Endothelial cell of umbilical vein (primary cell): ENCODE results near the gene SPOCD1. TPM values are rescaled to one million over a fixed set of nuclear protein-coding genes. Genes with fewer than 3 reads are reported as not detected.

ENCODE experiments used
- BruUV-seq: library from RNA; stranded (reverse); fragments of 400-500 nt; replicated peaks from 2 replicates; lab custom pipeline; 2021; lab: Mats Ljungman, UMichigan
- CTCF ChIA-PET: fragments of 300-600, 350-600 bp; sonication (Branson Sonifier 250); formaldehyde crosslinking; loops from one replicate; lab custom pipeline; 2021; ENCODE audit warnings: antibody characterized with exemption, inconsistent platforms; lab: Charles Lee
- POLR2A ChIA-PET: fragments of 300-600, 350-600 bp; sonication (Branson Sonifier 250); formaldehyde crosslinking; loops from one replicate; lab custom pipeline; 2021; ENCODE audit warnings: antibody characterized with exemption, inconsistent platforms; lab: Charles Lee
- DNase-seq: peaks from one replicate; pipeline ENCODE4 v3.0.0-alpha.2; 2011; ENCODE audit warnings: low read depth, low spot score
- FAIRE-seq: peaks from 2 replicates; lab custom pipeline; 2011; peaks lifted over from hg19 to GRCh38; lab: Jason Lieb, UNC
- H2AFZ ChIP-seq: 2 replicates; pipeline ENCODE4 v1.6.0; 2012; ENCODE audit warnings: low read depth, low read length, control low read depth, inconsistent platforms
- H3K27ac ChIP-seq: 2 replicates; pipeline ENCODE4 v1.5.1; 2011; ENCODE audit warnings: low read depth, mild to moderate bottlenecking, control low read depth, low read length, moderate library complexity; ENCODE audit not compliant: insufficient read depth
- H3K27me3 ChIP-seq, 2 experiments: 2 replicates each; pipeline versions ENCODE4 v1.6.0 to v1.6.1; 2011; ENCODE audit warnings: low read length in 2 of 2, mixed read lengths in 1 of 2; ENCODE audit not compliant: control insufficient read depth in 2 of 2, insufficient read depth in 2 of 2
- H3K36me3 ChIP-seq, 2 experiments: 2 replicates in 1 of 2; 3 replicates in 1 of 2; pipeline ENCODE4 v1.5.1; 2011; ENCODE audit warnings: low read length in 2 of 2, mild to moderate bottlenecking in 1 of 2, moderate library complexity in 1 of 2; ENCODE audit not compliant: control insufficient read depth in 2 of 2, insufficient read depth in 2 of 2; ENCODE audit errors: extremely low read depth in 1 of 2
- H3K4me1 ChIP-seq: 3 replicates; pipeline ENCODE4 v1.5.1; 2011; ENCODE audit warnings: mild to moderate bottlenecking, low read length; ENCODE audit not compliant: control insufficient read depth, insufficient read depth; ENCODE audit errors: extremely low read depth
- H3K4me2 ChIP-seq: 2 replicates; pipeline ENCODE4 v1.6.1; 2011; ENCODE audit warnings: low read length, control low read depth, mixed read lengths; ENCODE audit not compliant: insufficient read depth
- H3K4me3 ChIP-seq, 3 experiments: fragments of 200-600 bp in 1 of 3; sonication (generic), shearing (Covaris generic) in 1 of 3; replicated peaks in 1 of 3; 2 replicates each; pipeline ENCODE4 v1.5.1; 2011 to 2016; ENCODE audit warnings: control low read depth in 3 of 3, low read length in 3 of 3, mild to moderate bottlenecking in 2 of 3, inconsistent platforms in 1 of 3, low read depth in 1 of 3, moderate library complexity in 1 of 3; ENCODE audit not compliant: insufficient read depth in 1 of 3
- H3K79me2 ChIP-seq: 2 replicates; pipeline ENCODE4 v1.6.0; 2012; ENCODE audit warnings: low read length, inconsistent platforms; ENCODE audit not compliant: control insufficient read depth, insufficient read depth
- H3K9ac ChIP-seq: replicated peaks from 2 replicates; pipeline ENCODE3; 2011; ENCODE audit warnings: low read length, control low read depth; ENCODE audit not compliant: insufficient read depth; ENCODE audit errors: extremely low read depth
- H3K9me1 ChIP-seq: replicated peaks from 3 replicates; pipeline ENCODE4 v1.6.0; 2011; ENCODE audit warnings: mild to moderate bottlenecking, low read length; ENCODE audit not compliant: control insufficient read depth, insufficient read depth; ENCODE audit errors: extremely low read depth
- H3K9me3 ChIP-seq: replicated peaks from 2 replicates; pipeline ENCODE4 v1.5.1; 2012; ENCODE audit warnings: low read length, inconsistent platforms; ENCODE audit not compliant: control insufficient read depth, insufficient read depth
- H4K20me1 ChIP-seq: replicated peaks from 2 replicates; pipeline ENCODE3; 2011; ENCODE audit warnings: mild to moderate bottlenecking, low read length; ENCODE audit not compliant: control insufficient read depth, insufficient read depth; ENCODE audit errors: extremely low read depth
- EZH2 ChIP-seq: IDR thresholded peaks from 2 replicates; pipeline ENCODE4 v1.6.1; 2012; ENCODE audit warnings: borderline replicate concordance, low read depth, mild to moderate bottlenecking, moderate library complexity, low read length, inconsistent platforms; ENCODE audit not compliant: severe bottlenecking
- FOS ChIP-seq: IDR thresholded peaks from 2 replicates; pipeline ENCODE4 v1.6.1; 2011; ENCODE audit warnings: mild to moderate bottlenecking, low read length, moderate library complexity, borderline replicate concordance; ENCODE audit not compliant: insufficient read depth
- GATA2 ChIP-seq: IDR thresholded peaks from 2 replicates; pipeline ENCODE4 v1.7.0; 2011; ENCODE audit warnings: low read depth, mild to moderate bottlenecking, moderate library complexity, mixed read lengths, low read length; ENCODE audit not compliant: insufficient read length, insufficient read depth
- JUN ChIP-seq: IDR thresholded peaks from 2 replicates; pipeline ENCODE4 v1.6.1; 2011; ENCODE audit warnings: borderline replicate concordance, low read depth; ENCODE audit not compliant: insufficient read length, insufficient read depth
- MYC ChIP-seq: IDR thresholded peaks from one replicate; pipeline ENCODE4 v1.6.1; 2011; ENCODE audit warnings: mild to moderate bottlenecking, low read depth, low read length
- POLR2A ChIP-seq: IDR thresholded peaks from 2 replicates; pipeline ENCODE4 v1.6.1; 2012; ENCODE audit warnings: low read depth, mild to moderate bottlenecking, control low read depth, low read length
- POLR2AphosphoS5 ChIP-seq: IDR thresholded peaks from 2 replicates; pipeline ENCODE4 v1.6.1; 2012; ENCODE audit warnings: low read depth, mild to moderate bottlenecking, control low read depth, low read length, moderate library complexity; ENCODE audit not compliant: insufficient read depth
- dilution Hi-C: fragments of 300-500 bp; cut with MboI; formaldehyde crosslinking; loops from one replicate; pipeline ENCODE4 v1.15.0; 2019; ENCODE audit warnings: low sequenced_read_pairs; ENCODE audit not compliant: extremely low pct_ligation_motif_present
- intact Hi-C: fragments of 100-400 bp; cut with micrococcal nuclease; formaldehyde crosslinking; loops from one replicate; pipeline ENCODE4 v1.10.0; 2022
- polyA plus RNA-seq, 4 experiments: library from polyadenylated mRNA; depleted of rRNA in 3 of 4; stranded (reverse) in 3 of 4; unstranded in 1 of 4; fragments of >200 nt; gene quantifications; 2 replicates each; pipeline versions ENCODE4 v1.2.1 to v1.2.3, GENCODE V29; 2011 to 2012; ENCODE audit warnings: missing spikeins in 1 of 4
- total RNA-seq: library from RNA; stranded (reverse); gene quantifications from 2 replicates; pipeline ENCODE4 v1.2.3, GENCODE V29; 2021
- TF ChIP-seq, protein P1 (sequence below): IDR thresholded peaks from 2 replicates; pipeline ENCODE4 v1.6.1; 2011; ENCODE audit not compliant: insufficient read depth, insufficient read length
- TF ChIP-seq, protein P2 (sequence below), 2 donors: IDR thresholded peaks; 1 replicate in 1 of 2; 2 replicates in 1 of 2; pipeline ENCODE4 v1.5.1; 2011; ENCODE audit warnings: low read length in 2 of 2, mild to moderate bottlenecking in 2 of 2, moderate library complexity in 2 of 2, control low read depth in 1 of 2, inconsistent platforms in 1 of 2, low read depth in 1 of 2; ENCODE audit not compliant: insufficient read depth in 1 of 2; ENCODE audit errors: extremely low read depth in 1 of 2

Gene SPOCD1
- total and polyA plus RNA-seq, 2 donors (not counting 3 experiments of a cell fraction or from before 2014, with no cell fraction given) = 0.27 to 33.0 TPM

DNA sequence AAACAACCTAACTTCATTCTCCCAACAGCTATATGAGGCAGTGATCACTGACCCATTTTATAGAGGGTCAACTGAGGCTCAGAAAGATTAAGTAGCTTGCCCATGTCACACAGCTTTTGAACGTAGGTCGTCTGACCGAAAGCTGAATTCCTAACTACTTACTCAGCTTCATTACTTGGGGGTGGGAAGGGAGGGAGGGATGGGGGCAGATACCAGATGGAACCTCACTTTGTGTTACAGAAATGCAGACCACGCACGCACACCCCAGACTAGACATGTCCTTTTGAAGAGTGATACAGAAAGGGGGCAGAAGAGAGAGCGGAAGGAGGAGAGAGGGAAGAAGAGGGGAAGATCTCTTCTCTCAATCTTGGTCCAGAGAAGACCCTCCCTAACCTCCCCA, 53.9 kb downstream of the SPOCD1 start:
- Histone ChIP-seq H3K36me3 (no peaks in the 10 kb centered on the region), H3K4me2 (no peak overlapping the region), H3K27ac (no peak overlapping the region), H3K4me3 (no peak overlapping the region), H2AFZ (no peak overlapping the region), H3K9me3 (no peaks in the 10 kb centered on the region), H3K9ac (no peak overlapping the region), H4K20me1 (no peaks in the 10 kb centered on the region), H3K4me1 (peaks cover 26% of the 10 kb centered on the region), H3K27me3 (no peaks in the 10 kb centered on the region), H3K79me2 (no peaks in the 10 kb centered on the region), H3K9me1 (no peaks in the 10 kb centered on the region)
- dilution Hi-C loops = no loop called here
- intact Hi-C loops = loop anchor here (1.0 to 2.0 kb wide), 3 partner anchors 26 to 202 kb away; no protein-coding TSS in a partner anchor
- ChIA-PET POLR2A (no interaction called here), CTCF (interaction anchor here (0.6 to 8.5 kb wide), 5 partner anchors 9 to 596 kb away, joined by 3 to 102 read pairs (median 3); no protein-coding TSS in a partner anchor)
- no TSS peak for BruUV-seq
- TF ChIP-seq FOS (no peak), GATA2 (no peak), POLR2A (no peak), MYC (no peak), EZH2 (no peak), JUN (no peak), POLR2AphosphoS5 (no peak)
- TF ChIP-seq, protein P1, sequence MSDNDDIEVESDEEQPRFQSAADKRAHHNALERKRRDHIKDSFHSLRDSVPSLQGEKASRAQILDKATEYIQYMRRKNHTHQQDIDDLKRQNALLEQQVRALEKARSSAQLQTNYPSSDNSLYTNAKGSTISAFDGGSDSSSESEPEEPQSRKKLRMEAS = no peak
- TF ChIP-seq, protein P2, sequence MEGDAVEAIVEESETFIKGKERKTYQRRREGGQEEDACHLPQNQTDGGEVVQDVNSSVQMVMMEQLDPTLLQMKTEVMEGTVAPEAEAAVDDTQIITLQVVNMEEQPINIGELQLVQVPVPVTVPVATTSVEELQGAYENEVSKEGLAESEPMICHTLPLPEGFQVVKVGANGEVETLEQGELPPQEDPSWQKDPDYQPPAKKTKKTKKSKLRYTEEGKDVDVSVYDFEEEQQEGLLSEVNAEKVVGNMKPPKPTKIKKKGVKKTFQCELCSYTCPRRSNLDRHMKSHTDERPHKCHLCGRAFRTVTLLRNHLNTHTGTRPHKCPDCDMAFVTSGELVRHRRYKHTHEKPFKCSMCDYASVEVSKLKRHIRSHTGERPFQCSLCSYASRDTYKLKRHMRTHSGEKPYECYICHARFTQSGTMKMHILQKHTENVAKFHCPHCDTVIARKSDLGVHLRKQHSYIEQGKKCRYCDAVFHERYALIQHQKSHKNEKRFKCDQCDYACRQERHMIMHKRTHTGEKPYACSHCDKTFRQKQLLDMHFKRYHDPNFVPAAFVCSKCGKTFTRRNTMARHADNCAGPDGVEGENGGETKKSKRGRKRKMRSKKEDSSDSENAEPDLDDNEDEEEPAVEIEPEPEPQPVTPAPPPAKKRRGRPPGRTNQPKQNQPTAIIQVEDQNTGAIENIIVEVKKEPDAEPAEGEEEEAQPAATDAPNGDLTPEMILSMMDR (IDR thresholded peaks at IDR 0.05; ENCODE audit: extremely low read depth in 1 of 2, insufficient read depth in 1 of 2, low read depth in 1 of 2, low read length in 2 of 2) = no peak
- DNase-seq (no peak), FAIRE-seq (peak; percentile 47)
